ENCODE data around the gene SASH1. TPM values are rescaled to one million over a fixed set of nuclear protein-coding genes. Genes with fewer than 3 reads are reported as not detected.

The SASH1 gene
- total RNA-seq, 1 donor from 2014 or later, result 61.3 TPM

DNA sequence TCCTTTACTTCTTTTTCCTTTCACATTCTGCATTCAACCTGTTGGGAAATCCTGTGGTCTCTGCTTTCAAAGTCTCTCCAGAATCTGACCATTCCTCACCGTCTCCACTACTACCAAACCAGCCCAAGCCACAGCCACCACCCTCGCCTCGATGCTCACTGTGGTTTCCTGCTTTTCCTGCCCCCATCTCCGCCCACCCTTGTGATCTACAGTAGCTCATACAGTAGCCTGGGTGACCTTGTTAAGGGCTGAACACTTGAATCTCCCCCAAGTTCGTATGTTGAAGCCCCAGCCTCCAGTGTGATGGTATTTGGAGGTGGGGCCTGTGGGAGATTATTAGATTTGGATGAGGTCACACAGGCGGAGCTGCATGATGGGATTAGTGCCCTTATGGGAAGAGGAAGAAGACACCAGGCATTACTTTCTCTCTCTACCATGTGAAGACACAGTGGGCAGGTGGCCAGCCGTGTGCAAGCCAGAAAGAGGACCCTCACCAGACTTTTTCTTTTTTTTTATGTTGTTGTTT, 215.2 kb downstream of the SASH1 start:
- peaks cover 17% of the 10 kb centered on the region for H3K9me3 Mint-ChIP-seq
- DNase-seq (ENCODE audit: extremely low spot score, unreplicated experiment), result no peak
- H3K4me1 Mint-ChIP-seq (ENCODE audit: unreplicated experiment), result peaks cover 3% of the 10 kb centered on the region
- H3K4me3 Mint-ChIP-seq, result no peak overlapping the region
- H3K27ac Mint-ChIP-seq, result no peak overlapping the region
- H3K27me3 Mint-ChIP-seq, result peaks cover 4% of the 10 kb centered on the region
- H3K36me3 Mint-ChIP-seq, result peaks cover 11% of the 10 kb centered on the region
- TF ChIP-seq, protein P1, sequence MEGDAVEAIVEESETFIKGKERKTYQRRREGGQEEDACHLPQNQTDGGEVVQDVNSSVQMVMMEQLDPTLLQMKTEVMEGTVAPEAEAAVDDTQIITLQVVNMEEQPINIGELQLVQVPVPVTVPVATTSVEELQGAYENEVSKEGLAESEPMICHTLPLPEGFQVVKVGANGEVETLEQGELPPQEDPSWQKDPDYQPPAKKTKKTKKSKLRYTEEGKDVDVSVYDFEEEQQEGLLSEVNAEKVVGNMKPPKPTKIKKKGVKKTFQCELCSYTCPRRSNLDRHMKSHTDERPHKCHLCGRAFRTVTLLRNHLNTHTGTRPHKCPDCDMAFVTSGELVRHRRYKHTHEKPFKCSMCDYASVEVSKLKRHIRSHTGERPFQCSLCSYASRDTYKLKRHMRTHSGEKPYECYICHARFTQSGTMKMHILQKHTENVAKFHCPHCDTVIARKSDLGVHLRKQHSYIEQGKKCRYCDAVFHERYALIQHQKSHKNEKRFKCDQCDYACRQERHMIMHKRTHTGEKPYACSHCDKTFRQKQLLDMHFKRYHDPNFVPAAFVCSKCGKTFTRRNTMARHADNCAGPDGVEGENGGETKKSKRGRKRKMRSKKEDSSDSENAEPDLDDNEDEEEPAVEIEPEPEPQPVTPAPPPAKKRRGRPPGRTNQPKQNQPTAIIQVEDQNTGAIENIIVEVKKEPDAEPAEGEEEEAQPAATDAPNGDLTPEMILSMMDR (conservative IDR thresholded peaks at IDR 0.05), result no peak

DNA sequence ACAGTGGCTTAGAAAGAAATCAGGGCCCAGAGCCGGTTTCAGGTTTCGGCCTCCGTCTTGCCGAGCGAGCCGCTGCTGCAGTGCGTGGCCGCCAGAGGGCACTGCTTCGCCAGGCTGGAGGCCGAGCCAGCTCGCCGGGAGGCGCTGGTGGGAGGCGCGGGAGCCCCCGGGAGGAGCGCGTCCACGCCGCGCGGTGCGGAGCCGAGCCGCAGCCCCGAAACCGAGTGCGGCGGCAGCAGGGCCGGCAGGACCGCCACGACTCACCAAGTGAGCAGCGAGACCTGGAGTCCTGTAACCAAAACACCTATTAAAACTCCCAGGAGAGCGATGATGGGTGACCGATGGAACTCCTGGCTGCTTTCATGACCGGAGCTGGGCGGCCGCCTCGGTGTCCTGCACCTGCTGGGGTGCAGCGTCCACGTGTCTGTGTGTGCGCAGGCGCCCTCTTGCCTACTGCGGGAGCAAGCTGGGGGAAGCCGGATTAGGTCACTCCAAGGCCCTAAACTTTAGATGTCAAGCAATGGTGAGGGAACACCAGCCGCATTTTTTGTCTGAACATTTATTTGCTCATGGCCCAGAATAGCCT, 217.3 kb downstream of the SASH1 start:
- Mint-ChIP-seq H3K36me3 (no peaks in the 10 kb centered on the region), H3K4me1 (ENCODE audit: unreplicated experiment) (peaks cover 3% of the 10 kb centered on the region), H3K4me3 (peak overlapping the region; percentile 70), H3K9me3 (peaks cover 6% of the 10 kb centered on the region), H3K27me3 (peaks cover 11% of the 10 kb centered on the region), H3K27ac (no peak overlapping the region)
- TF ChIP-seq, protein P1 (conservative IDR thresholded peaks at IDR 0.05), result peak; percentile 99
- peak; percentile 89 for DNase-seq (ENCODE audit: extremely low spot score, unreplicated experiment)

DNA sequence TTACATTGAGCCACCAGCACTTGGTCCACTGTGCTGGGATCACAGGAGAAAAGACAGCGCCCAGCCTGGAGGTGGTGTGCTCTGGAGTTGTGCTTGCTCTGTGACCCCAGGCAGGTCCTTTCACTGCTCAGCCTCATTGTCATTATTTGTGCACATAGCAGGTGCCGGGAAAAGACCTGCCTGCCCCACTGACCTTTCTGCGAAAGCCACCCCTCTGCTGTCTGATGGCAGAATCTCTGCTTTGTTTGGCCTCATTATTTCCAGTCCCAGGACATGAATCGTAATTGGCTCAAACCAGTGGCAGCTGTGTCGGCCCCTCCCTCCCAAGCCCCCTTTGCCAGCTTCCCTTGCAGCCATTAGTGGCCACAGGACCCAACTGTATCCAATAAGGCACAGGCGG, 219.0 kb downstream of the SASH1 start:
- no peaks in the 10 kb centered on the region for H3K36me3 Mint-ChIP-seq
- no peak for DNase-seq (ENCODE audit: extremely low spot score, unreplicated experiment)
- H3K9me3 Mint-ChIP-seq, result no peaks in the 10 kb centered on the region
- H3K4me3 Mint-ChIP-seq, result no peak overlapping the region
- H3K4me1 Mint-ChIP-seq (ENCODE audit: unreplicated experiment), result peaks cover 3% of the 10 kb centered on the region
- TF ChIP-seq, protein P1 (conservative IDR thresholded peaks at IDR 0.05), result no peak
- no peak overlapping the region for H3K27ac Mint-ChIP-seq
- peaks cover 18% of the 10 kb centered on the region for H3K27me3 Mint-ChIP-seq

DNA sequence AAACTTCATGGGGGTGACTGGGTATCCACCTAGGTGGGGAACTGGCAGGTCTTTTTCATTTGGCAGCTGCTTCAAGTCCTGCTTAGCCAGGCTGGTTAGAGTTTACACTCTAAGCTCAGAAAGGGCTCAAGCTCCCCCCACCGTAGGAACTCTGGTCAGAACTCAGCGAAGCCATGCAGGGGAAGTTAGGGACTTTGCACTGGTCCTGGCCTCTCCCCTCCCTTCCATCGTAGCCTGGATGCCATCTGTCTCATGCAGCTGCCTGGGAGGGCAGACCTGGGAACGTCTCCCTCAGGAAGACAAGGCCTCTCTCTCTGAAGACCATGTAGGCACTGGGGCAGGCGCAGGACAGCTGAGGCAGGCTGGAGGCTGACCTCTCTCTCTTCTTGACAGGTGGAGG, 220.4 kb downstream of the SASH1 start:
- TF ChIP-seq, protein P1 (conservative IDR thresholded peaks at IDR 0.05), result no peak
- Mint-ChIP-seq H3K36me3 (no peaks in the 10 kb centered on the region), H3K27me3 (peaks cover 18% of the 10 kb centered on the region), H3K4me3 (no peak overlapping the region), H3K9me3 (no peaks in the 10 kb centered on the region), H3K4me1 (ENCODE audit: unreplicated experiment) (peaks cover 3% of the 10 kb centered on the region), H3K27ac (no peak overlapping the region)
- no peak for DNase-seq (ENCODE audit: extremely low spot score, unreplicated experiment)

DNA sequence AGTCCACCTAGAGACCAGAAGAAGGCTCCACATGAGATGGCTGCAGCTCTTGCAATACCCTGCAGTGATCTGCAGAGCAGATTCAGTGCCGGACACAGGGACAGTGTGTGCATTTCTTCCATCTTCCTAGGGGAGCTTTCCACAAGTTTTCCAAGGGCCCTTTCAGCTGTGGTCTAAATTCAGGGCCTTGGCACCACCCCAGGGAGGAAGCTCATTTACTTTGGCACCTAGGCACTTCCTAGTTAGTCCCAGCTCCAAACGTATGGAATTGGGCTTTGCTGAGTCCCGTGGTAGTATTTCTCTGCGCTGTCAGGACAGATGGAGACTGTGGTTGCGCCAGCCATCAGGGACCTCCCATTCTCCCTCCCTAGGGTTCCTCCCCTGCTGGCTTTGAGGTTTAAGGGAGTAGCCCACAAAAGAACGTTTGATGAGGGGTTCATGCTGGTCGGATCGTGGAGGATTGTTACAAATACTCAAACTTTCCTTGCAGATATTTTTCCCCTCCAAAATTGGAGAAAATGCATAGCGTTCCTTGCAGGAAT, 221.9 kb downstream of the SASH1 start:
- Mint-ChIP-seq H3K36me3 (no peaks in the 10 kb centered on the region), H3K27ac (no peak overlapping the region), H3K4me3 (no peak overlapping the region), H3K9me3 (no peaks in the 10 kb centered on the region), H3K27me3 (peaks cover 18% of the 10 kb centered on the region), H3K4me1 (ENCODE audit: unreplicated experiment) (peaks cover 3% of the 10 kb centered on the region)
- TF ChIP-seq, protein P1 (conservative IDR thresholded peaks at IDR 0.05), result no peak
- no peak for DNase-seq (ENCODE audit: extremely low spot score, unreplicated experiment)

Measured in type B pancreatic cell (in vitro differentiated cells).